Measurements from ENCODE around the gene LMNTD1. TPM values are rescaled to one million over a fixed set of nuclear protein-coding genes. Genes with fewer than 3 reads are reported as not detected.
"Not testable (repeated sequence)": the region's sequence is repeated elsewhere in the genome, so short reads cannot be mapped to it uniquely, and the experiment has no call there.

LMNTD1 gene
- total RNA-seq, 6 donors from 2014 or later = 1.6 to 17.8 (median 5.8) TPM; not detected in 1

- WGBS, 2 donors = 64 to 86% methylated on average over 1 of the region's 1 CpG
- Histone ChIP-seq H3K27me3 (no peaks in the 10 kb centered on the region), H3K9me3 (no peaks in the 10 kb centered on the region), H3K27ac (no peak overlapping the region), H3K4me1 (no peaks in the 10 kb centered on the region), H3K4me3 (no peak overlapping the region), H3K36me3 (no peaks in the 10 kb centered on the region)
- DNase-seq = no peak
- peak in 1 of 2 donors; percentile 45 for ATAC-seq (ENCODE audit: low FRiP score in 2 of 2)
- no peak for TF ChIP-seq POLR2A (IDR thresholded peaks at IDR 0.05)
- no peak for TF ChIP-seq EP300 (IDR thresholded peaks at IDR 0.05)
- no peak for TF ChIP-seq CTCF (IDR thresholded peaks at IDR 0.05)
- no peak for TF ChIP-seq POLR2AphosphoS5 (IDR thresholded peaks at IDR 0.05)
Observed at GRCh38 chr12:25495331-25496097, 57.6 kb downstream of the LMNTD1 start.

DNA sequence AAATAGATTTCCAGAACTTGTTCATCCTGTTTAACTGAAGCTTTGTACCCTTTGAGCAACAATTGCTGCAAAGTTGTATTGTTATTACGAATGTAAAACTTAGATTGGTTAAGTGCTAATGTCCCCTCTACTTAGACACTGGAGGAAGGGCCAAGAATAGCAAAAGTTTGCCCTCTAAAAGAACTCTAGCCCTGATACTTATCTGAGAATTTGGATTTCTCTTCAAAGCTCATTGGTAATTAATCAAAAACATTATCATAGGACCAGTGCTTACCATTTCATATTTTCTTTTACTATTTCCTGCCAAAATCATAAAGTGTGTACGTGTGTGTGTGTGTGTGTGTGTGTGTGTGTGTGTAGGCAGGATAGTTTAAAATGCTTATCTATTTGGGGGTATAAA is 58.2 kb downstream of the LMNTD1 start:
- Histone ChIP-seq H3K4me1 (no peaks in the 10 kb centered on the region), H3K9me3 (no peaks in the 10 kb centered on the region), H3K27ac (no peak overlapping the region), H3K4me3 (no peak overlapping the region), H3K36me3 (no peaks in the 10 kb centered on the region), H3K27me3 (no peaks in the 10 kb centered on the region)
- no peak for TF ChIP-seq CTCF (IDR thresholded peaks at IDR 0.05)
- TF ChIP-seq POLR2A (IDR thresholded peaks at IDR 0.05) = no peak
- TF ChIP-seq EP300 (IDR thresholded peaks at IDR 0.05) = no peak
- no peak for TF ChIP-seq POLR2AphosphoS5 (IDR thresholded peaks at IDR 0.05)
- 34 to 45% methylated on average over 2 of the region's 2 CpGs for WGBS, 2 donors
- DNase-seq = no peak
- no peak for ATAC-seq (ENCODE audit: low FRiP score in 2 of 2)

DNA sequence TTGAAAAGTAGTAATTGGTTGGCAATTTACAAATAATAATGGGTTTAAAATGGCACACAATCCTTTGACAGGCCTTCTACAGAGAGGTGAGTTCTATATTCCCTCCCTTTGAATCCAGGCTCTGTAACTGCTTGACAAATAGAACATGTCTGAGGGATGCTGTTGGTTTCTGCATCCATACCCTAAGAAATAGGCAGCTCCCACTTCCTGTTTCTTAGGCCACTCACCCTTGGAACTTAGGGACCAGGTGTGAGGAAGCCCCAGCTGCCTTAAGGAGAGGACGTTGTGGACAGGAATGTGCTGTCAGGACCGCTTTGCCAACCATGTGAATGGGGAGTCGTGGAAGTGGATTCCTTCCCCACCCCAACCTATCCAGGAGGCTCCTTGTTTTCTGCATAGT is 59.4 kb downstream of the LMNTD1 start:
- no peaks in the 10 kb centered on the region for H3K4me1 ChIP-seq
- TF ChIP-seq POLR2A (IDR thresholded peaks at IDR 0.05) (no peak), EP300 (IDR thresholded peaks at IDR 0.05) (no peak), CTCF (IDR thresholded peaks at IDR 0.05) (no peak), POLR2AphosphoS5 (IDR thresholded peaks at IDR 0.05) (no peak)
- DNase-seq (no peak), ATAC-seq (ENCODE audit: low FRiP score in 2 of 2) (no peak)
- H3K27me3 ChIP-seq = no peaks in the 10 kb centered on the region
- WGBS, 2 donors = 77 to 82% methylated on average over 3 of the region's 3 CpGs
- no peaks in the 10 kb centered on the region for H3K9me3 ChIP-seq
- H3K4me3 ChIP-seq = no peak overlapping the region
- H3K36me3 ChIP-seq = no peaks in the 10 kb centered on the region
- H3K27ac ChIP-seq = no peak overlapping the region

GRCh38 chr12:25491396-25492325 is 61.4 kb downstream of the LMNTD1 start:
- WGBS, 2 donors = 68 to 83% methylated on average over 4 of the region's 4 CpGs
- no peak for DNase-seq
- TF ChIP-seq EP300 (IDR thresholded peaks at IDR 0.05) = no peak
- TF ChIP-seq CTCF (IDR thresholded peaks at IDR 0.05) = no peak
- TF ChIP-seq POLR2AphosphoS5 (IDR thresholded peaks at IDR 0.05) = no peak
- no peak for TF ChIP-seq POLR2A (IDR thresholded peaks at IDR 0.05)
- Histone ChIP-seq H3K27me3 (no peaks in the 10 kb centered on the region), H3K36me3 (no peaks in the 10 kb centered on the region), H3K27ac (no peak overlapping the region), H3K4me3 (no peak overlapping the region), H3K4me1 (no peaks in the 10 kb centered on the region), H3K9me3 (no peaks in the 10 kb centered on the region)
- ATAC-seq (ENCODE audit: low FRiP score in 2 of 2) = no peak

- H3K27me3 ChIP-seq; H3K4me3 ChIP-seq; ATAC-seq (ENCODE audit: low FRiP score in 2 of 2); H3K27ac ChIP-seq; H3K4me1 ChIP-seq; H3K36me3 ChIP-seq; H3K9me3 ChIP-seq: not testable (repeated sequence)
- peak in 1 of 2 donors; percentile 11 for DNase-seq
- 81 to 90% methylated on average over 16 to 26 of the region's 33 CpGs for WGBS, 2 donors
Observed at GRCh38 chr12:25488956-25489870, 63.9 kb downstream of the LMNTD1 start.

Data from upper lobe of left lung (tissue), 6 donors.